ENCODE data around the gene PDE3A.
"Not testable (repeated sequence)": the region's sequence is repeated elsewhere in the genome, so short reads cannot be mapped to it uniquely, and the experiment has no call there.

Gene PDE3A

GRCh38 chr12:20368114-20368650 is at the start of gene PDE3A:
TSS of gene PDE3A (plus strand) at chr12:20368537. CDS start at chr12:20369285, 748 bp downstream.
- DNase-seq (ENCODE audit: low read depth) = peak; percentile 33

GRCh38 chr12:20319366-20319765 is 49.0 kb upstream of the PDE3A start:
- DNase-seq (ENCODE audit: low read depth) = no peak

- no peak for DNase-seq (ENCODE audit: low read depth)
Measured at GRCh38 chr12:20320552-20320951, 47.8 kb upstream of the PDE3A start.

GRCh38 chr12:20330826-20331505 is 37.4 kb upstream of the PDE3A start:
- not testable (repeated sequence) for DNase-seq (ENCODE audit: low read depth)

- no peak for DNase-seq (ENCODE audit: low read depth)
Measured at GRCh38 chr12:20339060-20339459, 29.3 kb upstream of the PDE3A start.

- DNase-seq (ENCODE audit: low read depth) = no peak
Measured at GRCh38 chr12:20342111-20342510, 26.2 kb upstream of the PDE3A start.

- DNase-seq (ENCODE audit: low read depth) = no peak
Measured at GRCh38 chr12:20345866-20346265, 22.5 kb upstream of the PDE3A start.

GRCh38 chr12:20350026-20350425 is 18.3 kb upstream of the PDE3A start:
- no peak for DNase-seq (ENCODE audit: low read depth)

- DNase-seq (ENCODE audit: low read depth) = no peak
Measured at GRCh38 chr12:20350495-20350894, 17.8 kb upstream of the PDE3A start.

GRCh38 chr12:20351406-20351805 is 16.9 kb upstream of the PDE3A start:
- no peak for DNase-seq (ENCODE audit: low read depth)

GRCh38 chr12:20356048-20356447 is 12.3 kb upstream of the PDE3A start:
- DNase-seq (ENCODE audit: low read depth) = no peak

GRCh38 chr12:20360407-20360806 is 7.9 kb upstream of the PDE3A start:
- DNase-seq (ENCODE audit: low read depth) = no peak

- no peak for DNase-seq (ENCODE audit: low read depth)
Measured at GRCh38 chr12:20361416-20361815, 6.9 kb upstream of the PDE3A start.

GRCh38 chr12:20364501-20364900 is 3.8 kb upstream of the PDE3A start:
- DNase-seq (ENCODE audit: low read depth) = no peak

GRCh38 chr12:20366776-20367409 is 1.4 kb upstream of the PDE3A start:
- DNase-seq (ENCODE audit: low read depth) = no peak

GRCh38 chr12:20367583-20368113 is 689 bp upstream of the PDE3A start:
- no peak for DNase-seq (ENCODE audit: low read depth)

- DNase-seq (ENCODE audit: low read depth) = no peak
Measured at GRCh38 chr12:20368651-20369304, 441 bp downstream of the PDE3A start.

GRCh38 chr12:20369305-20370013 is 1.1 kb downstream of the PDE3A start:
- DNase-seq (ENCODE audit: low read depth) = peak; percentile 5

GRCh38 chr12:20370014-20370386 is 1.7 kb downstream of the PDE3A start:
- no peak for DNase-seq (ENCODE audit: low read depth)

- DNase-seq (ENCODE audit: low read depth) = no peak
Measured at GRCh38 chr12:20370866-20371519, 2.7 kb downstream of the PDE3A start.

- DNase-seq (ENCODE audit: low read depth) = peak; percentile 25
Measured at GRCh38 chr12:20372326-20373096, 4.2 kb downstream of the PDE3A start.
